ENCODE results near the gene FCN2. TPM values are rescaled to one million over a fixed set of nuclear protein-coding genes. Genes with fewer than 3 reads are reported as not detected.

Gene FCN2
- total and polyA plus RNA-seq, 2 of the 13 experiments (the other 11 are each of a cell fraction or from before 2014, with no cell fraction given): not detected

DNA sequence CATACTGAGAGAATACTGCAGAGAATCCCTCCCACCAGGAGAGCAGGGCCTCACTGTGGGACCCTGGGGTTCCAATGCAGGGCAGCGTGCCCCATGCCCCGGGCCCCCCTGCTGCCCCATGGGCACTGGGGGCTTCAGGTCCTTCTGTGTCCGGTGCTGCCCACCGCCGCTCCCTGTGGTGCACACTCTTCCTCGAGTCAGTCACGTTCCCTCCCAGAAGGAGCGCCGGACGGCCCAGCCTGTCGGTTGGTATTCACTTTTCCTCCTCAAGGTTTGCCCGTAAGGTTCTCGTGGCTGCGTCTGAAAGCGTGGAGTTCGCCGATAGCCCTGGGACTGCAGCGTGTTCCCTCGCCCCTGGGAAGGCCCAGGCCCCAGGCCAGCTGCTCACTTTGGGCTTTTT lies 48.1 kb upstream of the FCN2 start (continued):
- TF ChIP-seq, protein P1, sequence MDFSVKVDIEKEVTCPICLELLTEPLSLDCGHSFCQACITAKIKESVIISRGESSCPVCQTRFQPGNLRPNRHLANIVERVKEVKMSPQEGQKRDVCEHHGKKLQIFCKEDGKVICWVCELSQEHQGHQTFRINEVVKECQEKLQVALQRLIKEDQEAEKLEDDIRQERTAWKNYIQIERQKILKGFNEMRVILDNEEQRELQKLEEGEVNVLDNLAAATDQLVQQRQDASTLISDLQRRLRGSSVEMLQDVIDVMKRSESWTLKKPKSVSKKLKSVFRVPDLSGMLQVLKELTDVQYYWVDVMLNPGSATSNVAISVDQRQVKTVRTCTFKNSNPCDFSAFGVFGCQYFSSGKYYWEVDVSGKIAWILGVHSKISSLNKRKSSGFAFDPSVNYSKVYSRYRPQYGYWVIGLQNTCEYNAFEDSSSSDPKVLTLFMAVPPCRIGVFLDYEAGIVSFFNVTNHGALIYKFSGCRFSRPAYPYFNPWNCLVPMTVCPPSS (IDR thresholded peaks at IDR 0.05): no peak

- H3K27ac ChIP-seq (ENCODE audit: extremely low read length, insufficient read depth, low read length): no peak overlapping the region
- CTCF ChIA-PET (ENCODE audit: low intra/inter-chr PET ratio, low total read pairs): no interaction called here
- ATAC-seq (no peak; the same call in 2 of the 3 replicates), DNase-seq (ENCODE audit: low spot score) (no peak), FAIRE-seq (no peak)
- H3K9ac ChIP-seq (ENCODE audit: insufficient read depth, low read depth, low read length): no peak overlapping the region
- no peak overlapping the region for H3K4me2 ChIP-seq (ENCODE audit: low read depth, low read length)
- no peaks in the 10 kb centered on the region for H3K36me3 ChIP-seq (replicated peaks in 1 of 2; ENCODE audit: control insufficient read depth in 1 of 2, insufficient read depth in 2 of 2, low read length in 2 of 2)
- peaks cover 21 to 80% of the 10 kb centered on the region in 2 experiments; a peak in 4 of 5 replicates for H3K27me3 ChIP-seq (ENCODE audit: control insufficient read depth in 1 of 2, insufficient read depth in 2 of 2, low read length in 2 of 2)
- 0% methylated on average over 3 of the region's 11 CpGs for WGBS (ENCODE audit: low lambda C conversion rate)
- intact Hi-C loops (cut with micrococcal nuclease; ENCODE audit: unreplicated experiment): no loop called here
- no peaks in the 10 kb centered on the region for H3K9me3 ChIP-seq (ENCODE audit: low read length)
- in situ Hi-C loops (cut with HindIII; ENCODE audit: extremely low pct_ligation_motif_present, low pct_unique_long_range_greater_than_20kb): no loop called here
- no peaks in the 10 kb centered on the region for H3K79me2 ChIP-seq (ENCODE audit: insufficient read depth, low read length)
- H2AFZ ChIP-seq (ENCODE audit: low read length): no peak overlapping the region
- POLR2A ChIA-PET: no interaction called here
- peaks cover 3% of the 10 kb centered on the region; the same call in 1 of the 2 replicates for H4K20me1 ChIP-seq (ENCODE audit: insufficient read depth, low read length)
- H3K4me1 ChIP-seq (ENCODE audit: insufficient read depth, low read length): no peaks in the 10 kb centered on the region
- H3K4me3 ChIP-seq (replicated peaks in 1 of 3; ENCODE audit: insufficient read depth in 1 of 3, low read depth in 2 of 3, low read length in 3 of 3): no peak overlapping the region
- no TSS peak for BruUV-seq (replicated peaks)
- TF ChIP-seq, protein P2, sequence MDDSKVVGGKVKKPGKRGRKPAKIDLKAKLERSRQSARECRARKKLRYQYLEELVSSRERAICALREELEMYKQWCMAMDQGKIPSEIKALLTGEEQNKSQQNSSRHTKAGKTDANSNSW (CRISPR knock-in tag; IDR thresholded peaks at IDR 0.05; ENCODE audit: borderline replicate concordance): no peak
- TF ChIP-seq ZNF557 (CRISPR knock-in tag; IDR thresholded peaks at IDR 0.05) (no peak), ZSCAN20 (CRISPR knock-in tag; IDR thresholded peaks at IDR 0.05; ENCODE audit: borderline replicate concordance) (no peak), ZNF775 (CRISPR knock-in tag; IDR thresholded peaks at IDR 0.05; ENCODE audit: borderline replicate concordance) (no peak), HDAC1 (CRISPR knock-in tag; IDR thresholded peaks at IDR 0.05) (no peak), RELA (CRISPR knock-in tag; IDR thresholded peaks at IDR 0.05) (no peak), ZSCAN29 (CRISPR knock-in tag; conservative IDR thresholded peaks at IDR 0.05) (no peak), ZFYVE20 (CRISPR knock-in tag; IDR thresholded peaks at IDR 0.05; ENCODE audit: borderline replicate concordance, low read depth) (no peak), ZNF639 (CRISPR knock-in tag; conservative IDR thresholded peaks at IDR 0.05) (no peak)
- TF ChIP-seq, protein P3, sequence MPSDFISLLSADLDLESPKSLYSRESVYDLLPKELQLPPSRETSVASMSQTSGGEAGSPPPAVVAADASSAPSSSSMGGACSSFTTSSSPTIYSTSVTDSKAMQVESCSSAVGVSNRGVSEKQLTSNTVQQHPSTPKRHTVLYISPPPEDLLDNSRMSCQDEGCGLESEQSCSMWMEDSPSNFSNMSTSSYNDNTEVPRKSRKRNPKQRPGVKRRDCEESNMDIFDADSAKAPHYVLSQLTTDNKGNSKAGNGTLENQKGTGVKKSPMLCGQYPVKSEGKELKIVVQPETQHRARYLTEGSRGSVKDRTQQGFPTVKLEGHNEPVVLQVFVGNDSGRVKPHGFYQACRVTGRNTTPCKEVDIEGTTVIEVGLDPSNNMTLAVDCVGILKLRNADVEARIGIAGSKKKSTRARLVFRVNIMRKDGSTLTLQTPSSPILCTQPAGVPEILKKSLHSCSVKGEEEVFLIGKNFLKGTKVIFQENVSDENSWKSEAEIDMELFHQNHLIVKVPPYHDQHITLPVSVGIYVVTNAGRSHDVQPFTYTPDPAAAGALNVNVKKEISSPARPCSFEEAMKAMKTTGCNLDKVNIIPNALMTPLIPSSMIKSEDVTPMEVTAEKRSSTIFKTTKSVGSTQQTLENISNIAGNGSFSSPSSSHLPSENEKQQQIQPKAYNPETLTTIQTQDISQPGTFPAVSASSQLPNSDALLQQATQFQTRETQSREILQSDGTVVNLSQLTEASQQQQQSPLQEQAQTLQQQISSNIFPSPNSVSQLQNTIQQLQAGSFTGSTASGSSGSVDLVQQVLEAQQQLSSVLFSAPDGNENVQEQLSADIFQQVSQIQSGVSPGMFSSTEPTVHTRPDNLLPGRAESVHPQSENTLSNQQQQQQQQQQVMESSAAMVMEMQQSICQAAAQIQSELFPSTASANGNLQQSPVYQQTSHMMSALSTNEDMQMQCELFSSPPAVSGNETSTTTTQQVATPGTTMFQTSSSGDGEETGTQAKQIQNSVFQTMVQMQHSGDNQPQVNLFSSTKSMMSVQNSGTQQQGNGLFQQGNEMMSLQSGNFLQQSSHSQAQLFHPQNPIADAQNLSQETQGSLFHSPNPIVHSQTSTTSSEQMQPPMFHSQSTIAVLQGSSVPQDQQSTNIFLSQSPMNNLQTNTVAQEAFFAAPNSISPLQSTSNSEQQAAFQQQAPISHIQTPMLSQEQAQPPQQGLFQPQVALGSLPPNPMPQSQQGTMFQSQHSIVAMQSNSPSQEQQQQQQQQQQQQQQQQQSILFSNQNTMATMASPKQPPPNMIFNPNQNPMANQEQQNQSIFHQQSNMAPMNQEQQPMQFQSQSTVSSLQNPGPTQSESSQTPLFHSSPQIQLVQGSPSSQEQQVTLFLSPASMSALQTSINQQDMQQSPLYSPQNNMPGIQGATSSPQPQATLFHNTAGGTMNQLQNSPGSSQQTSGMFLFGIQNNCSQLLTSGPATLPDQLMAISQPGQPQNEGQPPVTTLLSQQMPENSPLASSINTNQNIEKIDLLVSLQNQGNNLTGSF (CRISPR knock-in tag; IDR thresholded peaks at IDR 0.05): no peak
- TF ChIP-seq, protein P4, sequence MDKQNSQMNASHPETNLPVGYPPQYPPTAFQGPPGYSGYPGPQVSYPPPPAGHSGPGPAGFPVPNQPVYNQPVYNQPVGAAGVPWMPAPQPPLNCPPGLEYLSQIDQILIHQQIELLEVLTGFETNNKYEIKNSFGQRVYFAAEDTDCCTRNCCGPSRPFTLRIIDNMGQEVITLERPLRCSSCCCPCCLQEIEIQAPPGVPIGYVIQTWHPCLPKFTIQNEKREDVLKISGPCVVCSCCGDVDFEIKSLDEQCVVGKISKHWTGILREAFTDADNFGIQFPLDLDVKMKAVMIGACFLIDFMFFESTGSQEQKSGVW (CRISPR knock-in tag; IDR thresholded peaks at IDR 0.05; ENCODE audit: borderline replicate concordance): no peak
Observed at GRCh38 chr9:134833294-134833880, 47.2 kb upstream of the FCN2 start.

All from HepG2 (cell line).